Karpas-422 (cell line): ENCODE data around the gene MPND. TPM values are rescaled to one million over a fixed set of nuclear protein-coding genes. Genes with fewer than 3 reads are reported as not detected.
A peak's percentile ranks its signal among the peaks of the same experiment; 100 is the strongest.

Experiments
- DNase-seq: peaks from one replicate; pipeline ENCODE4 v3.0.0-alpha.2; 2015
- H2AFZ ChIP-seq: fragments of 200-600 bp; sonication (generic); 2 replicates; pipeline ENCODE4 v1.6.1; 2014; ENCODE audit warnings: antibody characterized with exemption, low read length, mixed read lengths
- H3K27ac ChIP-seq: fragments of 200-600 bp; sonication (generic); 2 replicates; pipeline ENCODE4 v1.5.1; 2014; ENCODE audit warnings: mild to moderate bottlenecking, low read length, moderate library complexity
- H3K27me3 ChIP-seq: fragments of 200-600 bp; sonication (generic); 2 replicates; pipeline ENCODE4 v1.6.1; 2014; ENCODE audit warnings: low read length, mixed read lengths
- H3K36me3 ChIP-seq: fragments of 200-600 bp; sonication (generic); 2 replicates; pipeline ENCODE4 v1.6.1; 2014; ENCODE audit warnings: low read length, mixed read lengths; ENCODE audit not compliant: insufficient read depth
- H3K4me1 ChIP-seq: fragments of 200-600 bp; sonication (generic); 2 replicates; pipeline ENCODE4 v1.6.1; 2014; ENCODE audit warnings: mild to moderate bottlenecking, low read length, mixed read lengths
- H3K4me2 ChIP-seq: fragments of 200-600 bp; sonication (generic); 2 replicates; pipeline ENCODE4 v1.6.1; 2014; ENCODE audit warnings: low read length, low read depth, mild to moderate bottlenecking; ENCODE audit not compliant: poor library complexity, severe bottlenecking
- H3K4me3 ChIP-seq: fragments of 200-600 bp; sonication (generic); 2 replicates; pipeline ENCODE4 v1.5.1; 2014; ENCODE audit warnings: mild to moderate bottlenecking, antibody characterized with exemption, low read length, mixed read lengths
- H3K79me2 ChIP-seq: fragments of 200-600 bp; sonication (generic); 2 replicates; pipeline ENCODE4 v1.6.1; 2014; ENCODE audit warnings: mild to moderate bottlenecking, low read length, mixed read lengths
- H3K9ac ChIP-seq: fragments of 200-600 bp; sonication (generic); 2 replicates; pipeline ENCODE4 v1.6.0; 2014; ENCODE audit warnings: low read length
- H3K9me2 ChIP-seq: fragments of 200-600 bp; sonication (generic), shearing (Covaris generic); replicated peaks from 2 replicates; pipeline ENCODE4 v1.6.0; 2014; ENCODE audit warnings: mild to moderate bottlenecking, low read length, moderate library complexity; ENCODE audit not compliant: insufficient read depth
- H3K9me3 ChIP-seq: fragments of 300-700, 200-600 bp; sonication (generic); 2 replicates; pipeline ENCODE4 v1.6.1; 2014; ENCODE audit warnings: low read length, mixed read lengths
- H4K20me1 ChIP-seq: fragments of 200-600 bp; sonication (generic); 2 replicates; pipeline ENCODE4 v1.6.1; 2014; ENCODE audit warnings: mild to moderate bottlenecking, antibody characterized with exemption, low read length, low read depth; ENCODE audit not compliant: insufficient read depth
- total RNA-seq: library from RNA; depleted of rRNA; stranded (reverse); fragments of >200 nt; shearing (Covaris generic); gene quantifications from 2 replicates; pipeline ENCODE4 v1.2.3, GENCODE V29; 2014; ENCODE audit warnings: low replicate concordance

Gene MPND
- total RNA-seq, 1 experiment from 2014 or later = 5.3 TPM

- H3K9me3 ChIP-seq = no peaks in the 10 kb centered on the region
- no peak overlapping the region for H3K4me3 ChIP-seq
- H3K27ac ChIP-seq = no peak overlapping the region
- peaks cover 53% of the 10 kb centered on the region for H4K20me1 ChIP-seq
- no peaks in the 10 kb centered on the region for H3K36me3 ChIP-seq
- no peak overlapping the region for H3K4me2 ChIP-seq
- H3K9ac ChIP-seq = no peak overlapping the region
- H3K79me2 ChIP-seq = peaks cover 51% of the 10 kb centered on the region
- DNase-seq = no peak
- no peak overlapping the region for H2AFZ ChIP-seq
- no peaks in the 10 kb centered on the region for H3K4me1 ChIP-seq
- H3K9me2 ChIP-seq = no peaks in the 10 kb centered on the region
- no peaks in the 10 kb centered on the region for H3K27me3 ChIP-seq
Observed at GRCh38 chr19:4390567-4391305, 47.4 kb downstream of the MPND start.

- Histone ChIP-seq H4K20me1 (peaks cover 47% of the 10 kb centered on the region), H3K9me3 (no peaks in the 10 kb centered on the region), H3K4me3 (no peak overlapping the region), H2AFZ (no peak overlapping the region), H3K9me2 (no peaks in the 10 kb centered on the region), H3K27ac (no peak overlapping the region), H3K36me3 (no peaks in the 10 kb centered on the region), H3K27me3 (no peaks in the 10 kb centered on the region), H3K4me1 (no peaks in the 10 kb centered on the region), H3K79me2 (peaks cover 51% of the 10 kb centered on the region), H3K4me2 (no peak overlapping the region), H3K9ac (no peak overlapping the region)
- DNase-seq = no peak
Observed at GRCh38 chr19:4391306-4391693, 47.9 kb downstream of the MPND start.

GRCh38 chr19:4391701-4392483 lies 48.5 kb downstream of the MPND start:
- Histone ChIP-seq H4K20me1 (peaks cover 44% of the 10 kb centered on the region), H3K27ac (no peak overlapping the region), H3K27me3 (no peaks in the 10 kb centered on the region), H3K4me3 (no peak overlapping the region), H3K79me2 (peaks cover 56% of the 10 kb centered on the region), H2AFZ (no peak overlapping the region), H3K4me1 (no peaks in the 10 kb centered on the region), H3K9me3 (no peaks in the 10 kb centered on the region), H3K4me2 (no peak overlapping the region), H3K9ac (no peak overlapping the region), H3K36me3 (0 out of 2 replicates have a peak, but pooled peaks cover 3% of the 10 kb centered on the region), H3K9me2 (no peaks in the 10 kb centered on the region)
- no peak for DNase-seq

- H3K36me3 ChIP-seq = 0 out of 2 replicates have a peak, but pooled peaks cover 8% of the 10 kb centered on the region
- DNase-seq = no peak
- H3K9me3 ChIP-seq = no peaks in the 10 kb centered on the region
- H3K79me2 ChIP-seq = peaks cover 78% of the 10 kb centered on the region
- H3K27ac ChIP-seq = no peak overlapping the region
- H3K9ac ChIP-seq = no peak overlapping the region
- peaks cover 5% of the 10 kb centered on the region for H3K4me1 ChIP-seq
- no peaks in the 10 kb centered on the region for H3K9me2 ChIP-seq
- peaks cover 43% of the 10 kb centered on the region for H4K20me1 ChIP-seq
- no peaks in the 10 kb centered on the region for H3K27me3 ChIP-seq
- H3K4me2 ChIP-seq = no peak overlapping the region
- no peak overlapping the region for H2AFZ ChIP-seq
- H3K4me3 ChIP-seq = no peak overlapping the region
Observed at GRCh38 chr19:4393947-4394590, 50.7 kb downstream of the MPND start.

- H3K36me3 ChIP-seq = 0 out of 2 replicates have a peak, but pooled peaks cover 8% of the 10 kb centered on the region
- H3K27ac ChIP-seq = no peak overlapping the region
- no peak overlapping the region for H2AFZ ChIP-seq
- peaks cover 27% of the 10 kb centered on the region for H4K20me1 ChIP-seq
- H3K27me3 ChIP-seq = no peaks in the 10 kb centered on the region
- no peak overlapping the region for H3K4me2 ChIP-seq
- no peak overlapping the region for H3K9ac ChIP-seq
- H3K79me2 ChIP-seq = peaks cover 67% of the 10 kb centered on the region
- peaks cover 17% of the 10 kb centered on the region for H3K4me1 ChIP-seq
- H3K9me2 ChIP-seq = no peaks in the 10 kb centered on the region
- no peak for DNase-seq
- H3K4me3 ChIP-seq = no peak overlapping the region
- H3K9me3 ChIP-seq = no peaks in the 10 kb centered on the region
Observed at GRCh38 chr19:4396949-4397783, 53.8 kb downstream of the MPND start.

- H4K20me1 ChIP-seq = peaks cover 26% of the 10 kb centered on the region
- no peaks in the 10 kb centered on the region for H3K9me3 ChIP-seq
- peak overlapping the region; percentile 94 for H3K4me2 ChIP-seq
- peaks cover 8% of the 10 kb centered on the region; the same call in 1 of the 2 replicates for H3K36me3 ChIP-seq
- H3K9ac ChIP-seq = peak overlapping the region; percentile 98
- H3K27ac ChIP-seq = peak overlapping the region; percentile 55
- H3K9me2 ChIP-seq = no peaks in the 10 kb centered on the region
- peak overlapping the region; percentile 95 for H3K4me3 ChIP-seq
- H2AFZ ChIP-seq = peak overlapping the region; percentile 5; the same call in 1 of the 2 replicates
- DNase-seq = peak; percentile 70
- no peaks in the 10 kb centered on the region for H3K27me3 ChIP-seq
- peaks cover 33% of the 10 kb centered on the region for H3K4me1 ChIP-seq
- peaks cover 68% of the 10 kb centered on the region for H3K79me2 ChIP-seq
Observed at GRCh38 chr19:4399812-4400134, 56.4 kb downstream of the MPND start.

- peak within 1 kb of the TSS; percentile 55 for H3K27ac ChIP-seq
- H3K9me2 ChIP-seq = no peaks in the 10 kb centered on the region
- DNase-seq = peak; percentile 96
- H4K20me1 ChIP-seq = peaks cover 20% of the 10 kb centered on the region
- peaks cover 36% of the 10 kb centered on the region for H3K4me1 ChIP-seq
- H3K79me2 ChIP-seq = peaks cover 68% of the 10 kb centered on the region
- H3K4me2 ChIP-seq = peak within 1 kb of the TSS; percentile 94
- H2AFZ ChIP-seq = peak within 1 kb of the TSS; percentile 5; the same call in 1 of the 2 replicates
- H3K36me3 ChIP-seq = peaks cover 10% of the 10 kb centered on the region; the same call in 1 of the 2 replicates
- H3K9ac ChIP-seq = peak within 1 kb of the TSS; percentile 98
- peak within 1 kb of the TSS; percentile 95 for H3K4me3 ChIP-seq
- no peaks in the 10 kb centered on the region for H3K27me3 ChIP-seq
- no peaks in the 10 kb centered on the region for H3K9me3 ChIP-seq
Observed at GRCh38 chr19:4400135-4400936, 57.0 kb downstream of the MPND start, which contains the start of gene SH3GL1. Gene SH3GL1, minus strand, starts transcription at chr19:4400547. Its CDS starts 179 bp downstream, at chr19:4400368.
